ENCODE measurements around the gene VAV2.

The VAV2 gene

DNA sequence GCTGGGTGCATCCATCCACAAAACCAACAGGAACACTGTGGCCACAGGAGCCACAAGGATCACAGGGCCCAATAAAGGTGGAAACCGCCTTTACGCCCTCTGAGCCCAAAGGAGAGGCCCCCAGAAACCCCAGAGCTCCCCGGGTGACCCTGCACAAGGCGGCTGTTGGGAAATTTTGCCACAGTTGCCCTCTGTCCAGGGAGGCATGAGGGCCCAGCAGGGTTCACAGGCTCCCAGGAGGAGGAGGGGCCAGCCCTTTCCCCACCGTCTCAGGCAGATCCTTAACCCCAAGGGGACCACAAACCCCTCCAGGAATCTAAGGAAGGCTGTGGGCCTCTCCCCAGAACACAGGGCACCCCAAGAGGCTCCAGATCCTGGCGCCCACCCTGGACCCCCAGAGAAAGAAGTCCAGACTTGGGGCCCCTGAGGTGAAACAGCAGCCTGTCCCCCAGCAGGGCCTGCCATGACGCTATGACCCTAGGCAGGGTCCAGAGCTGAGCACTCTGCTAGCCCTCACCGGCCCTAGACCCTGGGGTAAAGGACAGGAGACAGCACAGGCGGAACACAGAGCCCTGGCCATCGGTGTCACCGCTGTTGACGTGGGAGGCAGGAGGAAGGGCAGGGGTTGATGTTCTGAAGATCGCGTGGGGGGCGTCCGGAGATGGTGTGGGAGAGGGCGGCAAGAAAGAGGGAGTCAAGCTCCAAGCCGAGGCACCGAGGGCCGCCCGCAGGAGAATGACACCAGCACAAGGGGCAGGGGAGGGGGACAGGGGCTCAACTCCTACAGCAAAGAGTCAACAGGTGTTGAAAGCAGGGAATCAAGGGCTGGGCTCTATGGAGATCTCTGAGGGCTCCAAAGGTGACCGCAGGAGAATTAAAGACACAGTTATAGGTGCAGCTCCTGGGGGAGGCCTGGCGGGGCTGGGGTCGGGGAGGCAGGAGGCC lies 97.5 kb downstream of the VAV2 start:
- Histone ChIP-seq H2AFZ (no peak overlapping the region), H3K36me3 (ENCODE audit: control insufficient read depth, insufficient read depth, low read length) (no peaks in the 10 kb centered on the region), H3K79me2 (no peaks in the 10 kb centered on the region), H3K4me3 (ENCODE audit: low read depth, low read length) (no peak overlapping the region), H3K4me1 (no peaks in the 10 kb centered on the region), H3K27ac (no peak overlapping the region), H3K4me2 (ENCODE audit: low read length) (no peak overlapping the region), H3K27me3 (ENCODE audit: control insufficient read depth, insufficient read depth, low read length) (no peaks in the 10 kb centered on the region), H3K9ac (no peak overlapping the region), H3K9me3 (ENCODE audit: control insufficient read depth, low read length) (no peaks in the 10 kb centered on the region)
- TF ChIP-seq, protein P1, sequence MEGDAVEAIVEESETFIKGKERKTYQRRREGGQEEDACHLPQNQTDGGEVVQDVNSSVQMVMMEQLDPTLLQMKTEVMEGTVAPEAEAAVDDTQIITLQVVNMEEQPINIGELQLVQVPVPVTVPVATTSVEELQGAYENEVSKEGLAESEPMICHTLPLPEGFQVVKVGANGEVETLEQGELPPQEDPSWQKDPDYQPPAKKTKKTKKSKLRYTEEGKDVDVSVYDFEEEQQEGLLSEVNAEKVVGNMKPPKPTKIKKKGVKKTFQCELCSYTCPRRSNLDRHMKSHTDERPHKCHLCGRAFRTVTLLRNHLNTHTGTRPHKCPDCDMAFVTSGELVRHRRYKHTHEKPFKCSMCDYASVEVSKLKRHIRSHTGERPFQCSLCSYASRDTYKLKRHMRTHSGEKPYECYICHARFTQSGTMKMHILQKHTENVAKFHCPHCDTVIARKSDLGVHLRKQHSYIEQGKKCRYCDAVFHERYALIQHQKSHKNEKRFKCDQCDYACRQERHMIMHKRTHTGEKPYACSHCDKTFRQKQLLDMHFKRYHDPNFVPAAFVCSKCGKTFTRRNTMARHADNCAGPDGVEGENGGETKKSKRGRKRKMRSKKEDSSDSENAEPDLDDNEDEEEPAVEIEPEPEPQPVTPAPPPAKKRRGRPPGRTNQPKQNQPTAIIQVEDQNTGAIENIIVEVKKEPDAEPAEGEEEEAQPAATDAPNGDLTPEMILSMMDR (IDR thresholded peaks at IDR 0.05): no peak

DNA sequence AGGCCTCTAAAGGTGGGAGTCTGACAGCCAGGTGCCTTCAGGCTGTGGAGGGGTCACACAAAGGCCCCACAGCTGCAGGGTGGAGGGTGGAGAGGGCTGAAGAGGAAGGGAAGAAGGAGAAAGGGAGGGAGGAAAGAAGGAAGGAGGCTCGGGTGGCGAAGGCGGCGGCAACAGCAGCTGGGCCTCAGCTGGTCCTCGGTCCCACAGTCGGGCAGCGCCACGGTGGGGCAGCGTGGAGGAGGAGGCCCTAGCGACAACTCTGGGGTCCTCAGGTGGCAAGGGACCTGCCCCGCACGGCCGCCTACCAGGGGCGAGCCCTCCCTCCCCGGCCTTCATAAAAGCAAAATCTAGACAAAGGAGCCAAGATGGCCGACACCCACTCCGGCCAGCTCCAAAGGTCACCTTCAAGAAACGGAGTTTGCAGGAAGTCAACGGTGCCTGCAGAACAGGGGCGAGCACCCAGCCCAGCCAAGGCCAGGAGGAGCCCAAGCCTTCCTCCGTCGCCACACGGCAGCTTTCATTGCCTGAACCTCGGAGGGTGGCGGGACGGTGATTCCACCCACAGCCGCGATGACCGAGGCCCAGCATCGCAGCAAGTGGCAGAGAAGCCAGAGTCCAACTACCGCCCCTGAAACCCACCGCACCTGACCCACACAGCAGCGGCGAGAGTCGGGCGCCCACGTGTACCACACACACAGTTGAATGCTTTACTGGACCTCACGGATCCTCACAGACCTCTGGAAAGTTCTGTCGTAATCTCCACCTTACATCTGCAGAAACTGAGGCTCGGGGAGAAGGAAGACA lies 98.7 kb downstream of the VAV2 start:
- no peak overlapping the region for H3K27ac ChIP-seq
- no peaks in the 10 kb centered on the region for H3K79me2 ChIP-seq
- H3K4me2 ChIP-seq (ENCODE audit: low read length): no peak overlapping the region
- H3K4me3 ChIP-seq (ENCODE audit: low read depth, low read length): no peak overlapping the region
- no peak overlapping the region for H3K9ac ChIP-seq
- no peak overlapping the region for H2AFZ ChIP-seq
- TF ChIP-seq, protein P1 (IDR thresholded peaks at IDR 0.05): no peak
- no peaks in the 10 kb centered on the region for H3K4me1 ChIP-seq
- H3K36me3 ChIP-seq (ENCODE audit: control insufficient read depth, insufficient read depth, low read length): no peaks in the 10 kb centered on the region
- H3K9me3 ChIP-seq (ENCODE audit: control insufficient read depth, low read length): no peaks in the 10 kb centered on the region
- no peaks in the 10 kb centered on the region for H3K27me3 ChIP-seq (ENCODE audit: control insufficient read depth, insufficient read depth, low read length)

DNA sequence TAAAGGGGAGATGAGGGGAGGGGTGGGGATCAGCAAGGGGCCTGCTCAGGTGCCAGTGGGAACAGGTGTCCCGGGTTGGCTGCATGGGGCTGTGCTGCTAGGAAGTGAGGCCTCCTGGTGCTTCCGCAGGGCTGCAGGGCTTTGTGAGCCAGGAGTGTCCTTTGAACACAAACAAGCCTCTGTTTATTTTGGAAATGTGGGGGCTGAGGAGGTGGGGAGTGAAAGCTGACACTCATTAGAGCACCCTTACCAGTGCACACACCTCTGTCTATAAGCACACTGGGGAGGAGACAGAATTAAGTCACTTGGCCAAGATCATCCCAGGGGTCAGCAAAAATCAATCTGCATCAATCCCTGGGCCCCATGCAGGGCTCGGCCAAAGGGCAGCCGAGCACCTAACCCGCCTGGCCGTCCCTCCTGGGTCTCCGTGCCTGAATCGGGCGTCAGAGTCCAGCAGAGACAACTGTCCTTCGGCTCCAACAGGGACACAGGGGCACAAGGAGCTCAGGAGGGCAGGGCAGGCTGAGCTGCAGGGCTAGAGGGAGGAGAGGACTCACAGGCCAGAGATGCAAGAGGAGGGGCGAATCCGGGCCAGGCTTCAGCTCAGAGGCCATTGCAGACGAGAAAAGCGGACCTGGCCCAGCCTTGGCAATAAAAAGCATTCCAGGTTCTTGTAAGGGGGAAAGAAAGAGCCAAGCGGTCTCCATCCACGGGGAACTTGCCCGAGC lies 99.8 kb downstream of the VAV2 start:
- H3K27ac ChIP-seq: no peak overlapping the region
- H3K79me2 ChIP-seq: no peaks in the 10 kb centered on the region
- no peak overlapping the region for H3K4me3 ChIP-seq (ENCODE audit: low read depth, low read length)
- H3K27me3 ChIP-seq (ENCODE audit: control insufficient read depth, insufficient read depth, low read length): no peaks in the 10 kb centered on the region
- no peaks in the 10 kb centered on the region for H3K36me3 ChIP-seq (ENCODE audit: control insufficient read depth, insufficient read depth, low read length)
- no peak overlapping the region for H2AFZ ChIP-seq
- TF ChIP-seq, protein P1 (IDR thresholded peaks at IDR 0.05): no peak
- H3K9ac ChIP-seq: no peak overlapping the region
- H3K4me2 ChIP-seq (ENCODE audit: low read length): no peak overlapping the region
- no peaks in the 10 kb centered on the region for H3K4me1 ChIP-seq
- no peaks in the 10 kb centered on the region for H3K9me3 ChIP-seq (ENCODE audit: control insufficient read depth, low read length)

DNA sequence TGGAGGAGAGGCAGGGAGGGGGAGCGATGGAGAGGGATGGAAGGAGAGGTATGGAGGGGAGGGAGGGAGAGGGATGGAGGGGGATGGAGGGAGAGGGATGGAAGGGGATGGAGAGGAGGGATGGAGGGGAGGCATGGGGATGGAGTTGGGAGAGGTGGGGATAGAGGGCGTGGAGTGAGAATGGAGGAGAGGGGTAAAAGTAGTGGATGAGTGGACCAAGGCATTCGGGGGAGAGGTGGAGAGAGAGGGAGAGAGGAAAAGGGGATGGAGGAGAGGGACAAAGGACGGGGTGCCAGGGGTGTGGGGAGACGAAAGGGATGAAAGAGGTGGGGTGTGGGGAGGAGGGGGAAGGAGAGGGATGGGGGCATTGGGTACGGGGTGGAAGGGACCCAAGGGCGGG lies 100.4 kb downstream of the VAV2 start:
- Histone ChIP-seq H3K4me2 (ENCODE audit: low read length) (no peak overlapping the region), H2AFZ (no peak overlapping the region), H3K9me3 (ENCODE audit: control insufficient read depth, low read length) (no peaks in the 10 kb centered on the region), H3K9ac (no peak overlapping the region), H3K4me1 (no peaks in the 10 kb centered on the region), H3K27me3 (ENCODE audit: control insufficient read depth, insufficient read depth, low read length) (no peaks in the 10 kb centered on the region), H3K4me3 (ENCODE audit: low read depth, low read length) (no peak overlapping the region), H3K36me3 (ENCODE audit: control insufficient read depth, insufficient read depth, low read length) (no peaks in the 10 kb centered on the region), H3K79me2 (no peaks in the 10 kb centered on the region), H3K27ac (no peak overlapping the region)
- TF ChIP-seq, protein P1 (IDR thresholded peaks at IDR 0.05): no peak
